ENCODE measurements around the gene SYT12. TPM values are rescaled to one million over a fixed set of nuclear protein-coding genes. Genes with fewer than 3 reads are reported as not detected.
A peak's percentile ranks its signal among the peaks of the same experiment; 100 is the strongest.

The SYT12 gene
- total and polyA plus RNA-seq, 9 of the 15 experiments (the other 6 are each of a cell fraction or from before 2014, with no cell fraction given), result 0.03 to 0.11 (median 0.03) TPM; not detected in 4

DNA sequence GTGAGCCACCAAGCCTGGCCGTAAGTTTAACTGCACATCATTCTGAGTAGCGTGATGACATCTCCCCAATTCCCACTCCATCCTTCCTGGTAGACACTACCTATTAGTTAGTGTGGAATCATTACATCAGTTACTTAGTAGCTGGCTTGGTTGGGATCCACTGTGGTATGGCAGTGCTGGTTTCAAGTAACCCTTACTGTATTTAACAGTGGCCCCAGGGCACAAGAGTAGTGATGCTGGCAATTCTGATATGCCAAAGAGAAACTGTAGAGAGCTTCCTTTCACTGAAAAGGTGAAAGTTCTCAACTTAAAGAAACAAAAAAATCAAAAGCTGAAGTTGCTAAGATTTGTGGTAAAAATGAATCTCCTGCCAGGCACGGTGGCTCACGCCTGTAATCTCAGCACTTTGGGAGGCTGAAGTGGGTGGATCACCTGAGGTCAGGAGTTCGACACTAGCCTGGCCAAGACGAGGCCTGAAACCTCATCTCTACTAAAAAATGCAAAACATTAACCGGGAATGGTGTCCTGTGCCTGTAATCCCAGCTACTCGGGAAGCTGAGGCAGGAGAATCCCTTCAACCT lies 60.9 kb downstream of the SYT12 start:
- no peaks in the 10 kb centered on the region for H3K27me3 ChIP-seq (ENCODE audit: control insufficient read depth in 2 of 2, insufficient read depth in 2 of 2, low read length in 2 of 2)
- ATAC-seq, result no peak
- peaks cover 12 to 15% of the 10 kb centered on the region in 2 experiments; a peak in 4 of 5 replicates for H3K4me1 ChIP-seq (replicated peaks in 1 of 2; ENCODE audit: control insufficient read depth in 2 of 2, insufficient read depth in 2 of 2, low read length in 2 of 2)
- no peak overlapping the region for H3K27ac ChIP-seq (ENCODE audit: extremely low read depth, low read depth, low read length)
- intact Hi-C loops (cut with micrococcal nuclease), result loop anchor here (5.0 kb wide), 2 partner anchors 178 to 298 kb away; no protein-coding TSS in a partner anchor
- no peaks in the 10 kb centered on the region for H3K79me2 ChIP-seq (ENCODE audit: control insufficient read depth, insufficient read depth, low read length)
- no peak overlapping the region for H2AFZ ChIP-seq (ENCODE audit: low read depth, low read length)
- no peaks in the 10 kb centered on the region for H4K20me1 ChIP-seq (replicated peaks; ENCODE audit: control insufficient read depth, insufficient read depth, low read length)
- no peak overlapping the region for H3K9ac ChIP-seq (ENCODE audit: insufficient read depth in 1 of 2, low read depth in 2 of 2, low read length in 2 of 2)
- 43% methylated on average over 8 of the region's 8 CpGs for WGBS (ENCODE audit: insufficient coverage, low coverage, missing lambda C conversion rate)
- DNase-seq (ENCODE audit: extremely low read depth in 1 of 4, low spot score in 3 of 4), result no peak
- no peak for FAIRE-seq
- ChIA-PET CTCF (ENCODE audit: low intra/inter-chr PET ratio) (no interaction called here), POLR2A (interaction anchor here (0.7 to 1.0 kb wide), 3 partner anchors 10 to 233 kb away, joined by 3 to 4 read pairs (median 3); no protein-coding TSS in a partner anchor)
- in situ Hi-C loops (cut with MboI), result loop anchor here (5.0 kb wide), 1 partner anchor 233 kb away; no protein-coding TSS in a partner anchor
- no peak overlapping the region for H3K4me2 ChIP-seq (ENCODE audit: insufficient read depth, low read length)
- H3K9me1 ChIP-seq (ENCODE audit: control insufficient read depth, insufficient read depth, low read length), result no peaks in the 10 kb centered on the region
- no peaks in the 10 kb centered on the region for H3K36me3 ChIP-seq (ENCODE audit: control insufficient read depth, insufficient read depth, low read length)
- no peaks in the 10 kb centered on the region for H3K9me3 ChIP-seq (replicated peaks; ENCODE audit: control insufficient read depth, insufficient read depth, low read depth, low read length)
- BruUV-seq (replicated peaks), result no TSS peak
- no peak overlapping the region for H3K4me3 ChIP-seq
- no peak for TF ChIP-seq POLR2H (tag; IDR thresholded peaks at IDR 0.05; ENCODE audit: low read depth)
- TF ChIP-seq KDM1A (IDR thresholded peaks at IDR 0.05), result peak; percentile 66 to 80; a peak in 3 of 4 replicates

DNA sequence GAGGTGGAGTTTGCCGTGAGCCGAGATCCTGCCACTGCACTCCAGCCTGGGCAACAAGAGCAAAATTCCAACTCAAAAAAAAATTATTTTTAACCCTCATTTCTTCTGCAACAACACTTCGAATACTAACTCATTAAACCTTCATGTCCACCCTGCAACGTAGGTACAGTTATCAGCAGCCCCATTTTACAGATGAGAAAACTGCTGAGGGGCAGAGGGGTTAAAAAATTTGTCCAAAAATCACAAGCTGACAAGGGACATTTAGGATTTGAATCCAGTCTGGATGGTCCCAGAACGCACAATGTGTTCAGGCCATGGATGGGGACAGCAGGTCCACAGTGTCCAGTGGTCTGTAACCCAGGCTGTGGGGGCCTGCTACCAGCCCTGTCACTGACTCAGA lies 62.7 kb downstream of the SYT12 start:
- CTCF ChIA-PET (ENCODE audit: low intra/inter-chr PET ratio), result interaction anchor here (0.6 kb wide), 1 partner anchor 296 kb away, joined by 5 read pairs; no protein-coding TSS in a partner anchor
- no peaks in the 10 kb centered on the region for H3K27me3 ChIP-seq (ENCODE audit: control insufficient read depth in 2 of 2, insufficient read depth in 2 of 2, low read length in 2 of 2)
- H3K27ac ChIP-seq (ENCODE audit: extremely low read depth, low read depth, low read length), result no peak overlapping the region
- H3K36me3 ChIP-seq (ENCODE audit: control insufficient read depth, insufficient read depth, low read length), result no peaks in the 10 kb centered on the region
- POLR2A ChIA-PET, result no interaction called here
- no peak for DNase-seq (ENCODE audit: extremely low read depth in 1 of 4, low spot score in 3 of 4)
- 68% methylated on average over 5 of the region's 5 CpGs for WGBS (ENCODE audit: insufficient coverage, low coverage, missing lambda C conversion rate)
- H3K79me2 ChIP-seq (ENCODE audit: control insufficient read depth, insufficient read depth, low read length), result no peaks in the 10 kb centered on the region
- no peaks in the 10 kb centered on the region for H4K20me1 ChIP-seq (replicated peaks; ENCODE audit: control insufficient read depth, insufficient read depth, low read length)
- intact Hi-C loops (cut with micrococcal nuclease) (no loop called here), in situ Hi-C loops (cut with MboI) (no loop called here)
- FAIRE-seq, result no peak
- no peak for ATAC-seq
- H3K4me3 ChIP-seq, result no peak overlapping the region
- no peak overlapping the region for H3K9ac ChIP-seq (ENCODE audit: insufficient read depth in 1 of 2, low read depth in 2 of 2, low read length in 2 of 2)
- no peaks in the 10 kb centered on the region for H3K9me3 ChIP-seq (replicated peaks; ENCODE audit: control insufficient read depth, insufficient read depth, low read depth, low read length)
- H3K4me1 ChIP-seq (replicated peaks in 1 of 2; ENCODE audit: control insufficient read depth in 2 of 2, insufficient read depth in 2 of 2, low read length in 2 of 2), result peaks cover 14 to 18% of the 10 kb centered on the region in 2 experiments; a peak in 4 of 5 replicates
- H3K9me1 ChIP-seq (ENCODE audit: control insufficient read depth, insufficient read depth, low read length), result no peaks in the 10 kb centered on the region
- BruUV-seq (replicated peaks), result no TSS peak
- no peak overlapping the region for H3K4me2 ChIP-seq (ENCODE audit: insufficient read depth, low read length)
- TF ChIP-seq RBM25 (IDR thresholded peaks at IDR 0.05; ENCODE audit: low read depth, low read length, severe bottlenecking), result peak; percentile 62
- TF ChIP-seq ADNP (tag; IDR thresholded peaks at IDR 0.05), result 0 out of 2 replicates have a peak, but pooled peaks have one; percentile 36
- no peak for TF ChIP-seq MTA2 (IDR thresholded peaks at IDR 0.05; ENCODE audit: low read depth)
- H2AFZ ChIP-seq (ENCODE audit: low read depth, low read length), result no peak overlapping the region

All from K562 (cell line).